GM19463 (cell line): ENCODE measurements around the gene CABLES2.

Source experiments
- ATAC-seq: cut with Tn5 transposase; IDR thresholded peaks from one replicate; pipeline ENCODE4 v1.9.1; 2021; ENCODE audit warnings: mild to moderate bottlenecking, moderate library complexity; ENCODE audit not compliant: unreplicated experiment

The CABLES2 gene

GRCh38 chr20:62407221-62407992, at the start of gene CABLES2:
TSS of gene CABLES2 (minus strand) at chr20:62407285. CDS start at chr20:62407276, 9 bp downstream.
- peak; percentile 95 for ATAC-seq

- no peak for ATAC-seq
These were observed 48.8 kb upstream of the CABLES2 start for GRCh38 chr20:62455929-62456328.

- no peak for ATAC-seq
These were observed 48.0 kb upstream of the CABLES2 start for GRCh38 chr20:62454904-62455636.

- no peak for ATAC-seq
These were observed 46.2 kb upstream of the CABLES2 start for GRCh38 chr20:62453186-62453808.

- no peak for ATAC-seq
These were observed 45.5 kb upstream of the CABLES2 start for GRCh38 chr20:62452475-62453095.

GRCh38 chr20:62451970-62452369, 44.9 kb upstream of the CABLES2 start:
- no peak for ATAC-seq

- no peak for ATAC-seq
These were observed 44.2 kb upstream of the CABLES2 start for GRCh38 chr20:62451156-62451767.

GRCh38 chr20:62449951-62450691, 43.0 kb upstream of the CABLES2 start:
- ATAC-seq = no peak

GRCh38 chr20:62448788-62449187, 41.7 kb upstream of the CABLES2 start:
- no peak for ATAC-seq

- ATAC-seq = no peak
These were observed 41.0 kb upstream of the CABLES2 start for GRCh38 chr20:62448038-62448437.

- ATAC-seq = no peak
These were observed 40.1 kb upstream of the CABLES2 start for GRCh38 chr20:62446888-62447869.

GRCh38 chr20:62446481-62446880, 39.4 kb upstream of the CABLES2 start:
- ATAC-seq = no peak

GRCh38 chr20:62445553-62446340, 38.7 kb upstream of the CABLES2 start:
- ATAC-seq = no peak

- ATAC-seq = no peak
These were observed 37.2 kb upstream of the CABLES2 start for GRCh38 chr20:62444286-62444685.

- no peak for ATAC-seq
These were observed 35.0 kb upstream of the CABLES2 start for GRCh38 chr20:62441987-62442539.

GRCh38 chr20:62439218-62439617, 32.1 kb upstream of the CABLES2 start:
- ATAC-seq = no peak

- ATAC-seq = no peak
These were observed 30.8 kb upstream of the CABLES2 start for GRCh38 chr20:62437927-62438326.

- no peak for ATAC-seq
These were observed 30.4 kb upstream of the CABLES2 start for GRCh38 chr20:62437496-62437895.
